Hematopoietic multipotent progenitor cell (in vitro differentiated cells): Measurements from ENCODE around the gene MID2. TPM values are rescaled to one million over a fixed set of nuclear protein-coding genes. Genes with fewer than 3 reads are reported as not detected.
"Not testable (repeated sequence)": the region's sequence is repeated elsewhere in the genome, so short reads cannot be mapped to it uniquely, and the experiment has no call there.

Source experiments
- DNase-seq, 3 donors: peaks; one replicate each; pipeline ENCODE4 v3.0.0-alpha.2; 2011 to 2015; ENCODE audit warnings: low read depth in 2 of 3, low spot score in 2 of 3
- total RNA-seq: library from RNA; depleted of rRNA; stranded (reverse); fragments of >200 nt; gene quantifications from one replicate; pipeline ENCODE4 v1.2.3, GENCODE V29; 2012

Gene MID2
- total RNA-seq, 1 donor: 0.54 TPM

DNA sequence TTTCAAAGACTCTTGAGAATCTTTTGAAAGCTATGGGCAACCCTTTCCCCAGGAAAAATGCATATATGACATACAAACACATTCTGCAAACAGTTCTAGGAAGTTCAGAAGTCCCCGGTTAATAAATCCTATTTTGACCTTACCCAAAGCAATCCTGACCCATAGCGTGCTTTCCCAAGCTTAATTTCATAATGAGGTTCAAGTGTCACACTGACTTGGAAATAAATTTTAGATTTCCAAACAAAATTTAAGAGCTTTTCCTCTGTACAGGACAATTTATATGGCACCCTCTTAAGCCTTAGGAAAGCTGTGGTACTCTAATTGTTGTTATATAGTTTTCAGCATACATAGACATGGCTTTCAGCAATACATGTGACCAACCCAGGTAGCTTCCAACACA lies 11.3 kb downstream of the MID2 start:
- DNase-seq: no peak

DNA sequence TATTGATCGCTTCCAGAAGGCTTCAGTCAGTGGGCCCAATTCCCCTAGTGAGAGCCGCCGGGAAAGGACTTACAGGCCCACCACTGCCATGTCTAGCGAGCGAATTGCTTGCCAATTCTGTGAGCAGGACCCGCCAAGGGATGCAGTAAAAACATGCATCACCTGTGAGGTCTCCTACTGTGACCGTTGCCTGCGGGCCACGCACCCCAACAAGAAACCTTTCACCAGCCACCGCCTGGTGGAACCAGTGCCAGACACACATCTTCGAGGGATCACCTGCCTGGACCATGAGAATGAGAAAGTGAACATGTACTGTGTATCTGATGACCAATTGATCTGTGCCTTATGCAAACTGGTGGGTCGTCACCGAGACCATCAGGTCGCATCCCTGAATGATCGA lies 15.3 kb downstream of the MID2 start:
- DNase-seq: no peak

DNA sequence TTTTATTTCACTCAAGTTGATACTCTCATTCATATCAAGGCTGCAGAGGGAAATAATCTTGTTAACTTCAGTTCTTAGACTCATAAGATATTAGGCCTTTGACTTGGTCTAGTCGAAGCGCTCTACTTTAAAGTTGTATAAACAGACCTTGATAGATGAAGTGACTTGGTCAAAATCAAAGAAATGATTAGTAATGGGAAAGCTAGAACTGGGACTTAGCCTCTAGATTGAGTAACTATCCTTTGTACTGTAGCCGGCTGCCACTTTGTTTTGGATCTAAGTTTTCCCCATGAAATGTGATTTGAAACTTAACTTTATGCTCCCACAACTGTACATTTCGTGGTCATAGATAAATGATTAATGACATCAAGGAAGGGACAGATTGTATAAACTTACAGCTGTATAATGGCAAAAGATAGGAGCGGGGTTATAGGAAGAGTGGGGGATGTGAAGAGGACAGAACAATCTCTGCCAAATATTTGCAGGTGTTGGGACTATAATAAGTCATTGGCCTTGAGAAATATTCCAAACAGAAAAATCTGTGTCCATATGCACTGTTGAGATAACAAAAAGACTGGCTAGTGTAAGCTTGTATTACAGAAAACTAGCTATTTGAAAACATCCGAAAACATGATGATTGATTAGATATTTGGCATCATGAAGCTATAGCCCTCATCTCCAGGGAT lies 17.2 kb downstream of the MID2 start:
- DNase-seq: no peak

DNA sequence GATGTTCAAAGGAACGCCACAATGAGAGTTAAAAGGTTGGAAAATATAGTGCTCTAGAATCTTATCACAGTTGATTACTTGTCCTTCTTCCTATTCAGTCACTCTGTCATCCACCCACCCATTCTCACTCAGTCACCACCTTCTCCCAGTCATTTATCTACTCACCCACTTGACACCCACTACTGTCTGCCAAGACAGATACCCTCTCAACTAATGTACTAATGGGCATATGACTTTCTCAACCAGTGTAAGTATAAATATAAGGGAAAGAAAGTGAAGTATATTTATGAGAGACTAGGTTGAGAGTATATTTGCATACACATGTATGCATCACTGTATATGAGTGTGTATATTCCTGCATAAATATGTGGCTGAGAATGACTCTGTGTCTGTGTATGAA lies 20.0 kb downstream of the MID2 start:
- DNase-seq: no peak

DNA sequence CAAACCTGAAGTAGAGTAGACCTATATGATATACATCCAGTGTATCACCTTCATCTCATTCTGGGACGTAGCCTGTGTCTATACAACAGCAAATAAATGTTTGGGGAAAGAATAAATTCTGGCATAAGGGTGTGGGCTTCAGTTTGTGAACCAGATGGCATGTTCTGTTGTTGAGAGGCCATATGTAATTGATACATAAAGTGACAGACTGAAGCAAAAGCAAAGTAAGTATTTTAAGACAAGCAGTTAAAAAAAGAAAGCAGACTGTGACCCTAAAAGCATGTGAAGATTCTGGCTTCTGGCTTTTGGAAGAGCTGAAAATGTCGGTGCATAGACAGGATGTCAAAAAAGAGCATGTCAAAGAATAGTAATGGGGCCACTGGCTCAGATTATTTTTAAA lies 22.9 kb downstream of the MID2 start:
- DNase-seq: no peak

DNA sequence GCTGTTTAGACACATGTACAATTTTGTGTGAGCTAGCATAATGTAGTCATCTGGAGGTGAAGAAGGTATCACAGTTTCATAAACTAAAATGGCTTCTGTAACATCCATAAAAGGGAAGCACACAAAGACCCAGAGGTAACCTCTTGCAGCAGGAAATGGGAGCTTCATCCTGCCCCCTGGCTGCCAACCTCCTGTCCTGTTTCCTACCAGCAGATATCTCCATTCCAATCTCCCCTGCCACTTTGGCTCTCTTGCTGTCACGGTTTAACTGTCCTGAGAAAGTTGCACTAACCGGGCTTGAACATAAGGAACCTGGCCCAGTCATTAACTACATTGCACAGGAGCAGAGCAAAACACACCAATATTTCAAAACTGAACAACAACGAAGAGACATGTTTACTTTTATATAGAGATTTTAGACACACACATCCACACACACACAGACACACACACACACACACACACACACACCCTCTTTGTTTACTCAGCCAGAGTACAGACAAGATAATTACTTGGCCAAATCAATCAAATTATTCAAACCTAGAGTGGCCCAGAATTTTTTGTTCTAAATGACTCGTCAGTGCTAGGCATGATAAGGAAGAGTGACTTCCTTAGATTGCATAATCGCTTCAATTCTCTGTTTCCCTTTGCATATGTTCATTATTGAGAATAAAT lies 24.2 kb downstream of the MID2 start:
- DNase-seq: no peak

DNA sequence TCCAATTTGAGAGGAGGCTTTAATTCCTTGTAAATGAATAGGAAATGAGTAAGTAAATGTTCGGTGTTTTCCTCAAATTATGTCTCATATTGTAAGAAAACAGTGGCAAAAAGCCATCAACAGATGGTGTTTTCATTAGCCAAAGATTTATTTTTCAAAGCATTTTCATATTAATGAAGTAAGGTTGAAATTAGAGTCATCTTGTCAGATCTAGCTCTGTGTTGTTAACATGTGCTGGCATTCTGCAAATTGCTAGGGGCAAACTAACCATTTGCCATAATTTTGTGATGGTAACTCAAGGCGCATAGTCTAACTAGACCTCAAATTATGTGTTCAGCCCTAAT lies 24.7 kb downstream of the MID2 start:
- no peak for DNase-seq

DNA sequence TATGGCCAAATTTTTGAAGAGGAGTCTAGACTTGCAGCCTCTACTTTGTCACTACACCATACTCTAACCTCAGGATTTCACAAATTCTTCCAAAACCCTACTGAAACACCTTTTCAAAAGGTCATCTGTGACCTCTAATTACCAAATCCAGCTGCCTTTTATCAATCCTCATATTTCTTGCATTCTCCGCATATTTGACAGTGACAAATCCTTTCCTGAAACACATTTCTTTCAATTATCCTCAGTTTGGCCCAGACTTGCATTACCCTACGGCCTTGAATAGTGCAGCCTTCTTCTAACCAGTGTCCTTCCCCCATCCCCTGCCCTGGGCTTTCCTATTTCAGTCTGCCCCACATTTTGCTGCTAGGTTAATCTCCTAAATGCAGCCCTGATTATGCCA lies 25.5 kb downstream of the MID2 start:
- DNase-seq: no peak

DNA sequence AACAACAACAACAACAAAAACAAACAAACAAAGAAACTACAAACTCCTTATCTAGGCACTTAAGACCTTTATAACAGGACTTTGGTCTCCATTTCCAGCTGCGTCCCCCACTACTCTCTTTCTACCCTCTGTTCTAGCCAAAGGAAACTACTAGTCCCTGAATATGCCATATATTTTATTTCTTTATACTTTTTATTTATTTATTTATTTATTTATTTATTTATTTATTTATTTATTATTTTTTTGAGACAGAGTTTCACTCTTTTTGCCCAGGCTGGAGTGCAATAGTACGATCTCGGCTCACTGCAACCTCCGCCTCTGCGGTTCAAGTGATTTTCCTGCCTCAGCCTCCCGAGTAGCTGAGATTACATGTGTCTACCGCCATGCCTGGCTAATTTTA lies 26.0 kb downstream of the MID2 start:
- not testable (repeated sequence) for DNase-seq

DNA sequence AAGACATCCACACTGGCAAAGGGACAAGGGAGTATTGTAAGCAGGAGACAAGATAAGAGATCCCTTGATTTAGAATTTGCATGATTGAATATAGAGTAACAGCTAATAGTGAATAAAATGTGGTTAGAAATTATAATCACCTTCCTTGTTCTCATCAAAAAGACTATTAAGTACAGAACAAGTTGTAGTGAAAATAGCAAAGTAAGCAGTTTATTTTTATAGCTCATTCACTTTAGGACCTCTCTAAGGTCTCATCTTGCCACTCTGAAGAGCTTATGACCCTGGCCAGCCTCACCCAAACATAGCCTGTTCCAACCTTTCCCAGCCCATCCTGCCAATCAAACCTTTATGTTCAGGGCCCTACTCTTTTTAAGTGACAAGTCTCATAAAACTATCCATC lies 30.6 kb downstream of the MID2 start:
- no peak for DNase-seq

DNA sequence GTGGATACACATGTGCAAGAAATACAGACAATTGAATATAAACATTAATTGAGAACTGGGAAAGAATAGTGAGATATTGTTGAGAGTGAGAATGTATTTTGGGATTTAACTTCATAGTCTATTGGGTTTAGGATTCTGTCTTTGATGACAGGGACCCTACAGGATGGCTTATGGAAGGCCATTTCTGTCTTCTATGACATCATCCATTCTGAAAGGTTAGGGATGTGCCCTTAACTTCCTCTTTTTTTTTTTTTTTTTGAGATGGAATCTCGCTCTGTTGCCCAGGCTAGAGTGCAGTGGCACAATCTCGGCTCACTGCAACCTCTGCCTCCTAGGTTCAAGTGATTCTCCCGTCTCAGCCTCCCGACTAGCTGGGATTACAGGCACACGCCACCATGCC lies 31.4 kb downstream of the MID2 start:
- not testable (repeated sequence) for DNase-seq

DNA sequence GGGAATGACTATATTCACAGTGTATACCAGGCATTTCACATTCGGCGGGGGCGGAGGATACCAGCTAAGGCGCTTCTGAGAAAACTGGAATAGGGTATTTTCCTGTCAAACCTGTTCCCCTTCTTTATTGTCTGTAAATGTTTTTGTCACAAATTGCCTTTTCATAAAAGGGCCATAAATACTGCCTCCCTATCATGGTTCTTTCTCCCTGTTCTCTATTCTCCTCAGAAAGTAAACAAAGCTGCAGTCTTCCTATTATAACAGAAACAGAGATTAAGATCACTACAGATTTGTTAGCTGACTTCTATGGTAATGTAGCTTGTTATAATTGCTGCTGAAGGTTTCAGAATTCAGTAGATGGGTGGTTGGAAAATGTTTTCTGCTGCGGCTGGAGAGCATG lies 32.2 kb downstream of the MID2 start:
- DNase-seq: no peak

DNA sequence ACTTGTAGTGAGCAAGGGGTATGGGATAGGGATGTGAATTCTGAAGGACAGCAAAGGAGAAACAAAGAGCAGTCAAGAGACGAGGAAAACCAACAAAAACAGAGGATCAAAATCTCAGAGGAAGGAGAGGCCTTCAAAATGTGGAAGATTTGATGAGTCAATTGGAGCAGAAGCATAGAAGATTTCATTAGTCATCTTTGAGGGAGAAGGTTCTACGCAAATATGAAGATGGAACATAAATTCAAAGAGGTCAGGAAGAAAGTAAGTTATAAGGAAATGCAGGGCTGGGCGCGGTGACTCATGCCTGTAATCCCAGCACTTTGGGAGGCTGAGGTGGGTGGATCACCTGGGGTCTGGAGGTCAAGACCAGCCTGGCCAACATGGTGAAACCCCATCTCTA lies 35.4 kb downstream of the MID2 start:
- no peak for DNase-seq

DNA sequence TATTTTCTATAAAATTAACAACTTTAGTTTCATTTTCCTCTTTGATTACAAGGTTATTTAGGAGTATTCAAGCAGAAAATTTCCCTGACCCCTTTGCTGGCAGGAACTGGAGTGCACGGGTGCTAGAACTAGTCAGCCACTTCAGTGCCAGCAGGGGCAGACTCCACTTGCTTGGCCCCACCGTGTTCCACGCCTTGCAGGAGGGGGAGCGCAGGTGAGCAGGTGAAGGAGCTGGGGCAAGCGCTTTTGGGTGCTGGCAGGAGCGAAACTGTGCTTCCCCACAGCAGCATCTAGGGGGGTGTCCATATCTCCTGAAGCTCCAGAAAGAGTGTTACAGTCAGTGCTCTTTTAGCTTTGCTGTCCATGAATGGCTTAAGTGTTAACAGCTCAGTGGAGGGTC lies 45.5 kb downstream of the MID2 start:
- no peak for DNase-seq

DNA sequence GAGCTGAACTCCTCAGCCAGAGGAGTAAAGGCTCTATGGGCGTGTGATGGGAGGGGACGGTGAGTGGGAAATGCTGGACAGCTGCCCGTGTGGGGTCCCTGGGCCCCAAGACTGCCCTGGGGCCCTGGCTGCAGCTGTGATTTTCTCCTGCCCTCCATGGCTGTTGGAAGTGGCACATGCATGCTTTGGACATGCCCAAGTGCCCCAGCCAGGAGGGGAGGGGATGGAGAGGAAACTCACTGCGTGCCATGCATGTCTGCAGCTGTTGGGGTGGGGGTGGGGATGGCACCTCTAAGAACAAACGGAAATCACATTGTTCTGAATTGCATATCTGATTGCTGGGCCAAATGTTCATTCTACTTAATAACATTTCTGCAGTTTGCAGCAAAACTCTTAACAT lies 52.4 kb downstream of the MID2 start:
- no peak for DNase-seq

DNA sequence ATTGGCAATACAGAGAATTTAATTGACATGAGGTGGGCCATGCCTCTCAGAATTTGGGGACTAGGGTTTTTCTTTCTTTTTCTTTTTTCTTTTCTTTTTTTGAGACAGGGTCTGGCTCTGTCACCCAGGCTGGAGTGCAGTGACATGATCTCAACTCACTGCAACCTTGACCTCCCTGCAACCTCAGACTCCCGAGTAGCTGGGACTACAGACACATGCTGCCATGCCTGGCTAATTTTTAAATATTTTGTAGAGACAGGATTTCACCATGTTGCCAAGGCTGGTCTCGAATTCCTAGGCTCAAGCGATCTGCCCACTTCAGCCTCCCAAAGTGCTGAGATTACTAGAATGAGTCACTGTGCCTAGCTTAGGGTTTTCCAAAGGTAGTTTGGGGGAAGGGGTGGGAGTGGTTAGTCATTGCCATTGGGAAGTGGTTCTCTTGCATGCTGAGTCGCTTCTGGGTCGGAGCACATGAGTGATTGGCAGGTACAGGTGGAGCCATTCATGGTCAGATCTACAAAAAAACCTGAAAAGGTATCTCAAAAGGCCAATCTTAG lies 54.5 kb downstream of the MID2 start:
- no peak for DNase-seq

DNA sequence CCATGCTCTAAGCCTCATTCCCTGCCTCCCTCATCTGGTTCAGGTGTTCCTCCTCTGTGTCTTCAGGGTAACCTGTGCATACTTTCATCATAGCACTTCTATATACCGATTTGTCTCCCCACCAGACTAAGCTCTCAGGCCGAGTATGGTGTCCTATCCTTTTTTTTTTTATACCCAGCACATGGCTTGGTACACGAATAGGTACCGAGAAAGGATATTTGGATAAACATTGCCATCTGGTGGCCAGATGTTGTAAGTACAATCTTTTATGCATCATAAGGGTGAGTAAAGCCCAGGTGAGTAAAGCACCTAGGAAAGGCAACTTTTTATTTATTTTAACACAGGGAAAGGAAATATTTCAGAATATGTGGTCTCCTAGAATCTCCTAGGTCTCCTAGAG lies 68.4 kb downstream of the MID2 start:
- peak; percentile 25 to 61 (median 31) for DNase-seq

DNA sequence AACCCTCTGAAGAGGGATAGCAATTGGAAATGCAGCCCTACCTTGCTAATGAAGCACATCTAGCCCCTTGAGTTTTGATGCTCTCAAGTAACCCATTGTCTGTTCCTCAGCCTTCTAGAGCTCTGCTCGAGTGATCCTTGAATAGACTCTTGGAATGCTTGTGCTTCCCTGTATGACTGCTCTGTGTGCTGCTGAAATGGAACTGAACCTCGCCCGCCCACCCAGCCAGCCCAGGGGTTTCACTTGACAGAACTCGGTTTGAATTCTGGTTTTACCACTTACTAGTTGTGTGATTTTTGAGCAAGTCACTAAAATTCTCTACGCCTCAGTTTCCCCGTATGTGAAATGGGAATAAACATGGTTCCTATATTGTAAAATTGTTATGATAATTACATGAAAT lies 77.1 kb downstream of the MID2 start:
- no peak for DNase-seq

DNA sequence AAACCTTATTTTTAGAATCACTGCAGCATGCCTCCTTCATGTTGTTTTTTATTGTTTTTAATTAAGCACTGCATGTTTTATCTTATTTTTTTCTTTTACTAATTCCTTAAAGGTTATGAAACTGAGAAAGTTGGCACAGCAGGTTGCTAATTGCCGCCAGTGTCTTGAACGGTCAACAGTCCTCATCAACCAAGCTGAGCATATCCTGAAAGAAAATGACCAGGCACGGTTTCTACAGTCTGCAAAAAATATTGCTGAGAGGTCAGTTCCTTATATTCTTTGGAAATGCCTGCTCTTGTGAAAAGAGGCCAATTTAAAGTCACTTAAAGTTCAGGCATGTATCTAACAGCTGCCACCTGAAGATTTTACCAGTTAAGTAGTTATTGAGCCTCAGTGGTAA lies 79.7 kb downstream of the MID2 start:
- no peak for DNase-seq

DNA sequence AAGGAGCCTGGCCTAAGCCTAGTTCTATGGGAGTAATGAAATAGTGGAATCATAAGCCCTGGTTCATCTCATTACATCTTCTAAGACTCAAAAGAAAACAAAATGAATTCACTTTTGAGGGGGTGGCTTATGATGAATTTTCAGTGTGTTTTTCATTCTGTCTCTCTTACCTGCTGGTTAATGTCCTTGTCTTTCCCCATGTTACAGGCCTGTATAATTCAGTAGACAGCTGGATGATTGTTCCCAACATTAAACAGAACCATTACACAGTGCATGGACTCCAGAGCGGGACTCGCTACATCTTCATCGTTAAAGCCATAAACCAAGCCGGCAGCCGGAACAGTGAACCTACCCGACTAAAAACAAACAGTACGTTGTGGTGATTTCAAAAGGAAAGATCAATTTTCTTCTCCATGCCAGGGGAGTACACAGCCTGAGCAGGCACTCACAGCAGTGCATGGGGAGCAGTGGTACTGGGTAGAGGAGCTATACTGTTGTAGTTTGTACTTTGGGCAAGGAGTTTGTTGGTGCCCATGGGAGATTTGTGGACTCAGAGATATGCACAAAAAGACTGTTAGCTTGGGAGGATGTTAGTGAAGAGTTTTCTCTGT lies 98.6 kb downstream of the MID2 start:
- DNase-seq: no peak

DNA sequence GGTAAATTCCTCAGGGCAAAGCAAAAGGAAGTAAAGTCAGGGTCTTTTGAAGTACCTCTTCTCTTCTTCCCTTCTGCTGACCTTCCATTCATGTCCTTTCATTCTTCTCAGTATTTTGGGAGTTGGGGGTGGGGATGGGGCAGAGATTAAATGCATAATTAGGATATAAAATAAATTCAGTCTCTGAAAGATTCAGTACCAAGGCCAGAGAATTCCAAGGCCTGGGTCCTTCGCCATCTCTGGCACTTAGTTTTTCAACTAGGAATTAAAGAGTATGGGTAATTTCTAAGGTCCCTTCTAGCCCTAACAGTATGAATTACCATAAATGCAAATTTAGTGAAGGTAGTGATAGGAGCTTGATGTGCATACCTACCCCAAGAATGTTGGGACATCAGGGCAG lies 108.6 kb downstream of the MID2 start:
- DNase-seq: no peak

DNA sequence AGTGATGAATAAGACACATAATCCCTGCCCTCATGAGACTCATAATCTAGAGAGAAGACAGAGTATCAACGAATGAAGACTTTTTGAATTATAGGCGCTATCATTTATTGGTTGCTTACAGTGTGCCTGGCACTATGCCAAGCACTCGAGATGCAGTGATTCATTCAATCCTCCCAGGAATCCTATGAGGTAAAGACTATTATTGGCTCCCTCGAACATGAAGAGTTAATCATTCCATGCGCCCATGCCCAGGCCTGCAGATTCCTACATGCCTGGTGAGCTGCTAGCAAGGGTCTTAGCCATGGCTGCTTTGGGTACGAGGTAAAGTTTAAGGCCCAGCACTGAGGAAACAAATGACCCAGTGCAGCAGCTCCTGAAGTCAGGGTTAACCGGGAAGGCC lies 109.5 kb downstream of the MID2 start:
- DNase-seq: no peak
